GM12865 (cell line): ENCODE measurements around the gene TXNRD1.

ENCODE experiments used
- DNase-seq: peaks from one replicate; pipeline ENCODE4 v3.0.0; 2010; ENCODE audit warnings: low read depth
- H3K4me3 ChIP-seq: 2 replicates; pipeline ENCODE4 v1.5.1; 2011; ENCODE audit warnings: mild to moderate bottlenecking, low read depth, low read length, control low read depth
- TF ChIP-seq, protein P1 (sequence below): IDR thresholded peaks from 2 replicates; pipeline ENCODE4 v1.5.1; 2011; ENCODE audit warnings: low read length, control low read depth, low read depth, inconsistent platforms; ENCODE audit not compliant: insufficient read depth; ENCODE audit errors: missing control alignments

TXNRD1 gene

DNA sequence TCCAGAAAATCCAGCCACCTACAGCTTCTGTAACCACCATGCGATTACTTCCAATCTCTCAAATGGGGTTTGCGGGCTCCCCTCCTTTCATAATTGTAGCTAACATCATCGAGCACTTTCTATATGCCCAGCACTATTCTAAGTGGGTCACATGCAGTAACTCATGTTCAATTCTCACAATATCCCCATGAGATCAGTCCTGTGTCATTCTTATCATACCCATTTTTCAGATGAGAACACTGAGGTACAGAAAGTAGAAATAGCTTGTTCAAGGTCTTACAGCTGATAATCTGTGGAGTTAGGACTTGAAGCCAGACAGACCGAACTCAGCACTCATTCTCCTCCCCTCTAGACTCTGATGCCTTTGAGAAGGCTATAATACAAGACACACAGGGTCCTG lies 162.8 kb downstream of the TXNRD1 start:
- no peak overlapping the region for H3K4me3 ChIP-seq
- no peak for DNase-seq
- TF ChIP-seq, protein P1, sequence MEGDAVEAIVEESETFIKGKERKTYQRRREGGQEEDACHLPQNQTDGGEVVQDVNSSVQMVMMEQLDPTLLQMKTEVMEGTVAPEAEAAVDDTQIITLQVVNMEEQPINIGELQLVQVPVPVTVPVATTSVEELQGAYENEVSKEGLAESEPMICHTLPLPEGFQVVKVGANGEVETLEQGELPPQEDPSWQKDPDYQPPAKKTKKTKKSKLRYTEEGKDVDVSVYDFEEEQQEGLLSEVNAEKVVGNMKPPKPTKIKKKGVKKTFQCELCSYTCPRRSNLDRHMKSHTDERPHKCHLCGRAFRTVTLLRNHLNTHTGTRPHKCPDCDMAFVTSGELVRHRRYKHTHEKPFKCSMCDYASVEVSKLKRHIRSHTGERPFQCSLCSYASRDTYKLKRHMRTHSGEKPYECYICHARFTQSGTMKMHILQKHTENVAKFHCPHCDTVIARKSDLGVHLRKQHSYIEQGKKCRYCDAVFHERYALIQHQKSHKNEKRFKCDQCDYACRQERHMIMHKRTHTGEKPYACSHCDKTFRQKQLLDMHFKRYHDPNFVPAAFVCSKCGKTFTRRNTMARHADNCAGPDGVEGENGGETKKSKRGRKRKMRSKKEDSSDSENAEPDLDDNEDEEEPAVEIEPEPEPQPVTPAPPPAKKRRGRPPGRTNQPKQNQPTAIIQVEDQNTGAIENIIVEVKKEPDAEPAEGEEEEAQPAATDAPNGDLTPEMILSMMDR = no peak

GRCh38 chr12:104381341-104381730 lies 165.8 kb downstream of the TXNRD1 start:
- no peak overlapping the region for H3K4me3 ChIP-seq
- TF ChIP-seq, protein P1 = no peak
- DNase-seq = no peak

- DNase-seq = peak; percentile 87
- no peak overlapping the region for H3K4me3 ChIP-seq
- TF ChIP-seq, protein P1 = peak; percentile 95
Observed at GRCh38 chr12:104381731-104382480, 166.3 kb downstream of the TXNRD1 start.

GRCh38 chr12:104384141-104384880 lies 168.7 kb downstream of the TXNRD1 start:
- TF ChIP-seq, protein P1 = no peak
- no peak for DNase-seq
- no peak overlapping the region for H3K4me3 ChIP-seq

DNA sequence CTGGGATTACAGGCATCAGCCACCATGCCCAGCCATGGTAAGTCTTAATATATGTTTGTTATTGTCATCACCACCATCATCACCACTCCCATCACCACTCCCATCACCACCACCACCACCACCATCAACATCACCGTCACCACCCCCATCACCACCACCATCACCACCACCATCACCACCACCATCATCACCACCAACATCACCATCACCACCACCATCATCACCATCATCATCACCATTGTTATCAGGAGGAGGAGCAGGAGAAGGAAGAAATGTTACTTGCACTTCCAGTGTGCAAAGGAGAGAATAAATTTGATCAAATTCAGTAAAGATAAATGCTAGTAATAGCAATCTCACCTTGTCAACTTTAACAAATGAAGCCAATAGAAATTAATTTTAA lies 169.9 kb downstream of the TXNRD1 start:
- TF ChIP-seq, protein P1 = no peak
- no peak for DNase-seq
- H3K4me3 ChIP-seq = no peak overlapping the region

- no peak for DNase-seq
- TF ChIP-seq, protein P1 = no peak
- H3K4me3 ChIP-seq = no peak overlapping the region
Observed at GRCh38 chr12:104386461-104386860, 170.9 kb downstream of the TXNRD1 start.
